ENCODE results near the gene PSMC3. TPM values are rescaled to one million over a fixed set of nuclear protein-coding genes. Genes with fewer than 3 reads are reported as not detected.

PSMC3 gene
- total and polyA plus RNA-seq, 9 of the 15 experiments (the other 6 are each of a cell fraction or from before 2014, with no cell fraction given): 44.3 to 324 (median 240) TPM

- TF ChIP-seq ILK (tag; IDR thresholded peaks at IDR 0.05; ENCODE audit: borderline replicate concordance, low read depth) (no peak), ZNF277 (CRISPR knock-in tag; IDR thresholded peaks at IDR 0.05; ENCODE audit: borderline replicate concordance) (no peak), BDP1 (IDR thresholded peaks at IDR 0.05; ENCODE audit: insufficient read depth, insufficient read length) (no peak), PRMT5 (CRISPR knock-in tag; IDR thresholded peaks at IDR 0.05) (no peak), ZNF347 (CRISPR knock-in tag; IDR thresholded peaks at IDR 0.05; ENCODE audit: low read depth) (no peak), RBM14 (IDR thresholded peaks at IDR 0.05; ENCODE audit: borderline replicate concordance, insufficient read depth, low read depth, low read length) (no peak), ARID3B (CRISPR knock-in tag; IDR thresholded peaks at IDR 0.05; ENCODE audit: borderline replicate concordance) (no peak), WHSC1 (IDR thresholded peaks at IDR 0.05; ENCODE audit: low read length) (no peak), SMARCE1 (IDR thresholded peaks at IDR 0.05) (peak; percentile 80; the same call in 1 of the 2 replicates), SIX5 (IDR thresholded peaks at IDR 0.05; ENCODE audit: borderline replicate concordance in 1 of 2, insufficient read depth in 1 of 2, low read depth in 1 of 2, low read length in 2 of 2) (peak; percentile 67 to 72; a peak in 3 of 4 replicates), ZNF76 (CRISPR knock-in tag; IDR thresholded peaks at IDR 0.05; ENCODE audit: borderline replicate concordance) (no peak), STAT6 (CRISPR knock-in tag; IDR thresholded peaks at IDR 0.05) (peak; percentile 44; the same call in 1 of the 2 replicates), ARID4B (CRISPR knock-in tag; IDR thresholded peaks at IDR 0.05) (peak; percentile 94)
- TF ChIP-seq, protein P1, sequence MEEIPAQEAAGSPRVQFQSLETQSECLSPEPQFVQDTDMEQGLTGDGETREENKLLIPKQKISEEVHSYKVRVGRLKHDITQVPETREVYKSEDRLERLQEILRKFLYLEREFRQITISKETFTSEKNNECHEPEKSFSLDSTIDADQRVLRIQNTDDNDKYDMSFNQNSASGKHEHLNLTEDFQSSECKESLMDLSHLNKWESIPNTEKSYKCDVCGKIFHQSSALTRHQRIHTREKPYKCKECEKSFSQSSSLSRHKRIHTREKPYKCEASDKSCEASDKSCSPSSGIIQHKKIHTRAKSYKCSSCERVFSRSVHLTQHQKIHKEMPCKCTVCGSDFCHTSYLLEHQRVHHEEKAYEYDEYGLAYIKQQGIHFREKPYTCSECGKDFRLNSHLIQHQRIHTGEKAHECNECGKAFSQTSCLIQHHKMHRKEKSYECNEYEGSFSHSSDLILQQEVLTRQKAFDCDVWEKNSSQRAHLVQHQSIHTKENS (CRISPR knock-in tag; IDR thresholded peaks at IDR 0.05): no peak
Measured at GRCh38 chr11:47407746-47408590, 18.3 kb downstream of the PSMC3 start, which contains the start of gene SLC39A13 (continued).
